GM19438 (cell line): ENCODE measurements around the gene GRIN2D.

Experiments used
- ATAC-seq: cut with Tn5 transposase; IDR thresholded peaks from one replicate; pipeline ENCODE4 v1.9.1; 2021; ENCODE audit warnings: low read depth; ENCODE audit not compliant: unreplicated experiment

Gene GRIN2D

DNA sequence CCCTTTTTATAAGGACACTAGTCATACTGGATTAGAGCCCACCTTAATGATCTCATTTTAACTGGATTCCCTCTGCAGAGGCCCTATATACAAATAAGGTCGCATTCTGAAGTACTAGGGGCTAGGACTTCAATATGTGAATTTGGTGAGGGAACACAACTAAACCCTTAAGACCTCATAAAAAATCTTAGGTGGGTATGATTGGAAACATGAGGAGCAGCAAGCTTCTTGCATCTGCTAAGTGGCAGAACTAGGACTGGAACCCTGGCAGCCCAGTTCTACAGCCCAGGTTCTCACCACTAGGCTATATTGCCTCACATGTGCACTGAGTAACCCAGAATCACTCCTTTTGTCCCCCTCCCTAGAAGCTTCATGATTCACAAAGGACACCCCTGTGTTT is 35.2 kb downstream of the GRIN2D start:
- ATAC-seq, result no peak

DNA sequence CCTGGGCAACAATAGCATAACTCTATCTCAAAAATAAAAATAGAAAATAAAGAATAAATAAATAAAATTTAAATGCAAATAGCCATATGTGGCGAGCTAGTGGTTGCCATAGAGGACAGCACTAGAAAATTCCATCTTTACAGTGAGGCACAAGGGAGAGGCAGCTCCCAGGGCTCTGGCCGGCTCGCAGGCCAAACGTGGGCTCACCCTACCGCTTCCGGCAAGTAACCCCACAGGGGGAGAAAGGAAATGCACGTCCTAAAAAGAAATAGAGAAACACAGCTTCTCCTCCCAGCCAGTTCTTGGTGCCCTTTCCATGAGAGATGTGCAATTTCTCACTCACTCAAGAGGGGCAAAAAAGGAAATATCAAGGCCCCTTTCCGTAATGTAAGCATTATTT is 39.9 kb downstream of the GRIN2D start:
- no peak for ATAC-seq

DNA sequence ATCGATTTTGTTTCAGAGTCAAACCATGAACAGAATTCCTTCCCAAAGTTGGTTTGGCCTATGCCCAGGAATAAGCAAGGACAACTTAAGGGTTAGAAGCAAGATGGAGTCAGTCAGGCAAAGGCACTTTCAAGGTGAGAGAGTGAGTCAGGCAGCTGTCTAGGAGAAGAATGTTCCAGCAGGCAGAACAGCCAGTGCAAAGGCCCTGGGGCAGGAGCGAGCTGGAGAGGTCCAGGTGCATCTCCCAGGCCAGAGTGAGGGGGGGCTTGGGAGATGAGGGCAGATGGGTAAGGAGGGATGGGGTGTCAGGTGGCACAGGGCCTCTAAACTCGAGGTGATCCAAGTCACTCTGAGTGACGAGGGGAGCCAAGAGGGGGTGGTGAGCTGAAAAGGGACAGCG is 43.1 kb downstream of the GRIN2D start:
- no peak for ATAC-seq

DNA sequence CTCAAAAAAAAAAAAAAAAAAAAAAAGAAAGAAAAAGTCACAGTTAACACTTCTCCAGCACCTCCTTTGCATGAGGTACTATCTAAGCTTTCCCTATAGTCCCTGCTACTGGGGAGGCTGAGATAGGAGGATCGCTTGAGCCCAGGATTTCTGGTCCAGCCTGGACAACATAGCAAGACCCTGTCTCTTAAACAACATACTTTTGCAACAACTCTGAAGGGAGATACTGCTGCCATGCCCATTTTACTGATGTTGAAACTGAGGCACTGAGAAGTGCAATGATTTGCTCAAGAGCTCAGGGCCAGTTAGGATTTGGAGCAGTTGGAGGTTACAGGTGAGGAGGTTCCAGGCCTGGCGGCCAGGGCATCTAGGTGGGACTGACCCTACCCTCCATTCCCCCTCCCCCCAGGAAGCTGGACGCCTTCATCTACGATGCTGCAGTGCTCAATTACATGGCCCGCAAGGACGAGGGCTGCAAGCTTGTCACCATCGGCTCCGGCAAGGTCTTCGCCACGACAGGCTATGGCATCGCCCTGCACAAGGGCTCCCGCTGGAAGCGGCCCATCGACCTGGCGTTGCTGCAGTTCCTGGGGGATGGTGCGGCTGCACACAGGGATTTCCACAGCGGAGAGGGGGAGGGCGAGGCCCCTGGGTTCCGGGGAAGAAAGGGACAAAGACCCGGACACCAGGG is 48.0 kb downstream of the GRIN2D start:
- no peak for ATAC-seq

DNA sequence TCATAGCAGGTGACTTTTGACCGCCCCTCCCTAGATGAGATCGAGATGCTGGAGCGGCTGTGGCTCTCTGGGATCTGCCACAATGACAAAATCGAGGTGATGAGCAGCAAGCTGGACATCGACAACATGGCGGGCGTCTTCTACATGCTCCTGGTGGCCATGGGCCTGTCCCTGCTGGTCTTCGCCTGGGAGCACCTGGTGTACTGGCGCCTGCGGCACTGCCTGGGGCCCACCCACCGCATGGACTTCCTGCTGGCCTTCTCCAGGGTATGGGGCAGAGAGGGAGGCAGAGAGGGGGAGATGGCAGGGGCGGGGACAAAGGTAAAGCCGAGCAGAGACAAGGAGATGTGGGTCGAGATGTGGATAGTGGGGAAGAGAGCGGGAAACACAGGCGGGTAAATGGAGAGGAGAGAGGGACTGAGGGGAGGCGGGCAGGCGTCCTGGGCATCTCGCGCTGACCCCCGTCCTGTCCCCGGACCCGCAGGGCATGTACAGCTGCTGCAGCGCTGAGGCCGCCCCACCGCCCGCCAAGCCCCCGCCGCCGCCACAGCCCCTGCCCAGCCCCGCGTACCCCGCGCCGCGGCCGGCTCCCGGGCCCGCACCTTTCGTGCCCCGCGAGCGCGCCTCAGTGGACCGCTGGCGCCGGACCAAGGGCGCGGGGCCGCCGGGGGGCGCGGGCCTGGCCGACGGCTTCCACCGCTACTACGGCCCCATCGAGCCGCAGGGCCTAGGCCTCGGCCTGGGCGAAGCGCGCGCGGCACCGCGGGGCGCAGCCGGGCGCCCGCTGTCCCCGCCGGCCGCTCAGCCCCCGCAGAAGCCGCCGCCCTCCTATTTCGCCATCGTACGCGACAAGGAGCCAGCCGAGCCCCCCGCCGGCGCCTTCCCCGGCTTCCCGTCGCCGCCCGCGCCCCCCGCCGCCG is 48.9 kb downstream of the GRIN2D start:
- ATAC-seq, result no peak

DNA sequence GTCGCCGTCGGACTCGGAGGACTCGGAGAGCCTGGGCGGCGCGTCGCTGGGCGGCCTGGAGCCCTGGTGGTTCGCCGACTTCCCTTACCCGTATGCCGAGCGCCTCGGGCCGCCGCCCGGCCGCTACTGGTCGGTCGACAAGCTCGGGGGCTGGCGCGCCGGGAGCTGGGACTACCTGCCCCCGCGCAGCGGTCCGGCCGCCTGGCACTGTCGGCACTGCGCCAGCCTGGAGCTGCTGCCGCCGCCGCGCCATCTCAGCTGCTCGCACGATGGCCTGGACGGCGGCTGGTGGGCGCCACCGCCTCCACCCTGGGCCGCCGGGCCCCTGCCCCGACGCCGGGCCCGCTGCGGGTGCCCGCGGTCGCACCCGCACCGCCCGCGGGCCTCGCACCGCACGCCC is 49.8 kb downstream of the GRIN2D start:
- ATAC-seq, result no peak
